Activated naive CD8-positive, alpha-beta T cell (primary cell): Measurements from ENCODE around the gene SERP2.
A peak's percentile ranks its signal among the peaks of the same experiment; 100 is the strongest.

Experiments
- H3K27ac Mint-ChIP-seq: one replicate; pipeline ENCODE4 v1.8.0; 2021; ENCODE audit warnings: mixed read lengths
- H3K27me3 Mint-ChIP-seq: one replicate; pipeline ENCODE4 v1.8.0; 2021; ENCODE audit warnings: mixed read lengths
- H3K36me3 Mint-ChIP-seq: one replicate; pipeline ENCODE4 v1.8.0; 2021; ENCODE audit warnings: mixed read lengths
- H3K4me1 Mint-ChIP-seq: one replicate; pipeline ENCODE4 v1.8.0; 2021; ENCODE audit warnings: low read depth, mixed read lengths
- H3K4me3 Mint-ChIP-seq: one replicate; pipeline ENCODE4 v1.8.0; 2021; ENCODE audit warnings: mild to moderate bottlenecking, mixed read lengths
- H3K9me3 Mint-ChIP-seq: one replicate; pipeline ENCODE4 v1.8.0; 2021; ENCODE audit warnings: low read depth, mixed read lengths

The SERP2 gene

DNA sequence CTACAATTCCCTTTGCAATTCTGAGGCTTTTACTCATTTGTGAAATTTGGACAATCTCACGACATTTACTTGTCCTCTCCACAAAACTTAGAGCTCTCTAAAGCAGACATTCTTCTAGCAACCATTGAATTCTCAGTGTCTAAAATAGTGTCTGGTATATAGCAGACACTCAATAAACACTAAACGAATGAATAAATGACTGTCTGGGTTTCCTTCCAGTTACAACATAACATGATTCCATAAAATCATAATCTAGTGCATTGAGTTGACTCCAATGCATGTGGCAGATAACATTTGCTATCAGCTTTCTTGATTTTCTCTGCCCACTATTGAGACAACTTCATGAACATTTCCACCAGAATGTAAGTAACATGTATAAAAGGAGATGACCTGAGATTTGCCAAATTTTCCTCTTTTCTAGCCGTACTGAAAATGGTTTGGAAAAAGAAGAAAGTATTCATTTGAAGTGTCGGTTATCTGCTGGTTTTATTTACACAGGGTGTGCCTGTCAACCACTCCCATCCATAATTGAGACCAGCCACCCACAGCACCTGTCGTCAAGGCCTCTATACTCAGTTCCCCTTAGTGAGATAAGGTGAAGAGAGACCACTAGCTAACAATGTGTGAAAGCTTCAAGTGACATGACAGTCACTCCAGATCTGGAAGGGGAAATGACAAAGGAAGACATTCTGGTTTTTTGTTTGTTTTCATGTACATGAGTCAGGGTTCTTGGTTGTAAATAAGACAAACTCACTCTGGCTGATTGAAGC is 4.8 kb upstream of the SERP2 start:
- peaks cover 7% of the 10 kb centered on the region for H3K27me3 Mint-ChIP-seq
- no peaks in the 10 kb centered on the region for H3K9me3 Mint-ChIP-seq
- H3K4me3 Mint-ChIP-seq, result no peak overlapping the region
- no peaks in the 10 kb centered on the region for H3K4me1 Mint-ChIP-seq
- H3K27ac Mint-ChIP-seq, result no peak overlapping the region
- H3K36me3 Mint-ChIP-seq, result no peaks in the 10 kb centered on the region

DNA sequence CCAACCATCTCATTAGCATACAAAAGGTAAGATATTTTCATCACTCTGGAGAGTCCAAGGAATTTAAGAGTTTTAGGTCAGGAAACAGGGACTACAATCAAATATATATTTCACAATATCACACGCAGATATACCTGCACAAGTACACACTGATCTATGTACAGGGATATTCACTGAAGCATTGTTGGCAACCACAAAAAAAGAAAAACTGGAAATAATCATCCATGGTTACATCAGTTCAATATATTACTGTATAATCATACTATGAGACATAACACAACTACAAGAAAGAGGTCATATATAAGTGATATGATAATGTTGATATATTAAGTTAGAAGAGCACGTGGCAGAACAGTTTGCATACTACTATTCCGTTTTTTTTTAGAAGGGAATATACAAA is 2.2 kb upstream of the SERP2 start:
- Mint-ChIP-seq H3K27me3 (peaks cover 14% of the 10 kb centered on the region), H3K4me3 (no peak overlapping the region), H3K4me1 (peaks cover 3% of the 10 kb centered on the region), H3K27ac (no peak overlapping the region), H3K9me3 (no peaks in the 10 kb centered on the region), H3K36me3 (peaks cover 4% of the 10 kb centered on the region)

DNA sequence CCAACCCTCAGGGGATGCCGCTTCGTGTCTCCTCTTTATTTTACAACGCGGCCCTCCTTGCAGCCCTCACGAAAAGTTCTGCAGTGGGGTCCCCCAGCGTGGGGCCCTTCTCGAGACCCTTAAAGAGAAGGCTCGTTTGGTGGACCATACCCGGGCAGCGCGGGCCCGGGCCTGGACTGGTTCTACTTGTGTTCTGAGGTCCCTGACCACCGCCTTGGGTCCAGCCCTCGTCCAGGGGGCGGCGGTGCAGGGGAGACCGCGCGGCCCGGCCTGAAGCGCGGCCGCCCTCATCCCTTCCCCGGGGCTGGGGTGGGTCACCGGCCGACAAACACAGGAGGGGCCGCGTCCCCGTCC is 400 bp upstream of the SERP2 start:
- H3K27ac Mint-ChIP-seq, result no peak overlapping the region
- H3K9me3 Mint-ChIP-seq, result no peaks in the 10 kb centered on the region
- peak overlapping the region; percentile 43 for H3K4me3 Mint-ChIP-seq
- H3K27me3 Mint-ChIP-seq, result peaks cover 14% of the 10 kb centered on the region
- H3K4me1 Mint-ChIP-seq, result peaks cover 3% of the 10 kb centered on the region
- H3K36me3 Mint-ChIP-seq, result peaks cover 4% of the 10 kb centered on the region

DNA sequence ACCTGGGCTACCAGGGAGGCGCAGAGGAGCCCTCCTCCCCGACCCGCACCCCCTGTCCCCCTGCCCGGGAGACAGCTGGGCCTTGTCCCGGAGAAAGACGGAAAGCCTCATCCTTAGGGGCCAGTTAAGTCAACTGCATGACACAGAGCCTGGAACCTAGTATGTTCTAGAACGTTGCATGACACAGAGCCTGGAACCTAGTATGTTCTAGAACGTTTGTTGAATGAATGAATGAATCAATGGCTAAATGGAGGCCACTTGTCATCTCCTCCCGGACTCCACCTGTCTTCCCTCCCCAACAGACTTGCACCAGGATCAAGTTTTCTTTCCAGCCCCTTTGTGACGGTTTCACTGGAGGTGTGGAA is 706 bp downstream of the SERP2 start:
- H3K9me3 Mint-ChIP-seq, result no peaks in the 10 kb centered on the region
- H3K4me3 Mint-ChIP-seq, result peak overlapping the region; percentile 67
- H3K27me3 Mint-ChIP-seq, result peaks cover 14% of the 10 kb centered on the region
- peak overlapping the region; percentile 46 for H3K27ac Mint-ChIP-seq
- H3K4me1 Mint-ChIP-seq, result peaks cover 3% of the 10 kb centered on the region
- H3K36me3 Mint-ChIP-seq, result peaks cover 4% of the 10 kb centered on the region

DNA sequence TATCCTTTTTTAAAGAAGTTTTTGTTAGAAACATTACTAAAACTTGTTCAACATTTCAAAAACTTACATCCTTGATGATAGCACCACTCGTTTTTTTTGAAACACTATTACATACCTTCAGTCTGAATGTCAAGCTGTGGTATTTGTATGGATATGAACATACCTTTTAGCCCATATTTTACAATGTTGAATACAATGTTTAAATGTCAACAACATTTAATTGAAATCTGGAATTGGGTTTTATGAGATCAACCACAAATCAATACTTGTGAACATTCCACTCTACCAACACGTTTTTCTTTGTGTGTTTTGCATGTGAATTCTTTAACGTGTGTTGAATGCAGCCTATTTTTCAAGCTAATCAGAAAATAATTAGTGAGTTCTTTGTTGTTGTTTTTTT is 4.7 kb downstream of the SERP2 start:
- no peaks in the 10 kb centered on the region for H3K9me3 Mint-ChIP-seq
- H3K27me3 Mint-ChIP-seq, result peaks cover 7% of the 10 kb centered on the region
- H3K36me3 Mint-ChIP-seq, result peaks cover 4% of the 10 kb centered on the region
- H3K27ac Mint-ChIP-seq, result no peak overlapping the region
- H3K4me3 Mint-ChIP-seq, result no peak overlapping the region
- H3K4me1 Mint-ChIP-seq, result peaks cover 3% of the 10 kb centered on the region

DNA sequence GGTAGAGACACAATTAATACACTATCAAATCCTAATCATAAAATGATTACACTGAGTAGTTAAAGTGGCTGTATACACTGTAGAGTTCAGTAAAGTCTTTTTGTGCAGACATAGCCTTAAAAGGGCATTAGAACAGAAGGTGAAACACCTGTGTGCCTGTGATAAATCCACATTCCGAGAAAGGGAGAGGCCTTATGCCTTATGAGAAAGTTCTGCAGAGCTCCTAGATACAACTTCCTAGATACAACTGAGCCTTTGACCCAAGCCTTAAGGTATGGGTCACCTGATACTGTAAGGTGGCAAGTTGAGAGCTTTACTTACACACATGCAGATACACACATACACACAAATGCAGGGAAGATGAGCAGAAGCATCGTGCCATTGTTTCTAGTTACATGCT is 6.3 kb downstream of the SERP2 start:
- no peaks in the 10 kb centered on the region for H3K36me3 Mint-ChIP-seq
- peaks cover 1% of the 10 kb centered on the region for H3K27me3 Mint-ChIP-seq
- no peak overlapping the region for H3K27ac Mint-ChIP-seq
- H3K4me3 Mint-ChIP-seq, result no peak overlapping the region
- no peaks in the 10 kb centered on the region for H3K9me3 Mint-ChIP-seq
- H3K4me1 Mint-ChIP-seq, result no peaks in the 10 kb centered on the region

DNA sequence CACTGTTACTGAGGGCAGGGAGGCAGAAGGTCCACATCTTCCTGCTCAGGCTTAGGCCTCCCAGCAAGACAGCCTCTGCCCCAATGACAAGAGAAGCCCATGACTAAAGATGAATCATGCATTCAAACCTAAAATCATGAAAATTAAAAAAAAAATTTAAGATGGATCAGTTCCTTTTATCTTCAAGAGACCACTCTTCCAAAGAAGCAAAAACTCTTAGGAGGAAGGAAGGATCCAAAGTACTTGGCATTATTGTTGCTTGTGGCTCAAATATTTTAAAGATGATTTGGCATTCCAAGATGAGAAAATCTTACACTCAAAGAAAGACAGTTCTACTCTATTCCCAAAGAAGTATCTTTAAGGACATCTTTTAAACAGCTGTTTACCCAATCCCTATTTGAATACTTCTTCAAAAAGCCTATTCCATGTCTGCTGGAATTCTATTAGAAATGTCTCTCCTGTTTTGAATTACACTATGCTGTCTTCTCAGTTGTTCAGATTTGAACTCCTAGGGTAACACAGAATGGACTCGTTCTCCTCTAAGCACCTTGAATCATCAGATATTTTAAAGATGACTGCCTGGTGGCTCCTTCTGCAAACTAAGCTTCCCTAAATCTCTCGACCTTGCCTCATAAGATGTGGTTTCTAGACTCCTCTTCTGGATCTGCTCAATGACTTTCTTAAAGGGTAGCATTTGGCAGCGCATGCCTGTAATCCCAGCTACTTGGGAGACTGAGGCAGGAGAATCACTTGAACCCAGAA is 7.0 kb downstream of the SERP2 start:
- H3K9me3 Mint-ChIP-seq, result no peaks in the 10 kb centered on the region
- no peak overlapping the region for H3K27ac Mint-ChIP-seq
- no peak overlapping the region for H3K4me3 Mint-ChIP-seq
- H3K4me1 Mint-ChIP-seq, result no peaks in the 10 kb centered on the region
- no peaks in the 10 kb centered on the region for H3K27me3 Mint-ChIP-seq
- no peaks in the 10 kb centered on the region for H3K36me3 Mint-ChIP-seq

DNA sequence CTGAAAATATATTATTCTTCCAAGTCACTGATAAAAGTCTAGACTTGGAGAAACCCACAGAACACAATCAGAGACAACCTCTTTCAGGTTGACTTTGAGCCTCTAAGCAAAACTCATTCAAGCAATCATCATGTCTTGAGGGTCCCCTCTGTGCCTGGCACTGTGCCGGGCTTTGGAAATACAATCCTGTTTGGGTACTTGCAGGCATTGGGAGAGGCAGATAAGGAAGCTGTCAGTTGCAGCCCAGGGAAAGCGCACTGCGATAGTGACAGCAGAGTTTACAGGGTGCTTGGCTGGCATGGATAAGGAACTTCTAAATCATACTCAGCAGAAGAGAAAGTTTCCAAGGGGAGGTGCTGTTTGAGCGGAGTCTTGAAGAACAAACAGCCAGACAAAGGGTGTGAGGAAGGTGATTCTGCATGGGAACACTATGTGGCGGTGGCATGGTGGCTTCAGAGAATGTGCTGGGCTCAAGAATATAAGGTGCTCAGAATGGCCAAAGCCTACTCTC is 9.1 kb downstream of the SERP2 start:
- Mint-ChIP-seq H3K9me3 (no peaks in the 10 kb centered on the region), H3K27me3 (no peaks in the 10 kb centered on the region), H3K4me3 (no peak overlapping the region), H3K4me1 (no peaks in the 10 kb centered on the region), H3K36me3 (no peaks in the 10 kb centered on the region), H3K27ac (no peak overlapping the region)

DNA sequence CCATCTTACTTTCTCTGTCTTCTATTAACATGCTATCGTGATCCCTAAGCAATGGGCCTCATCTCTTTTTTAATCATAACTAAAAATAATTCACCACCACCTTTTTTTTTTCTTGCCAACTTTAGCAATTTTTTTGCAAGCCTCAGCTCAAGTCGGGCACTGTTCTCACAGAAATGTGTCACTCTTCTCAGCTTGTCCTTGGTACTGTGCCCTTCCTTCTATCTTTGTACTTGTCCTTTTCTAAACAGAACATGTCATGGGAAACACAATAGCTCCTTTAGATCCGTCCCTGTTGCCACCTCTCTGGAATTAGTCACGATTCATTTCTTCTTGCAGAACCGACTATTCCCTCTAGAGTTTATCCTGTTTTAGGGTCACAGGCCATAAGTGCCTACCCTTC is 10.3 kb downstream of the SERP2 start:
- Mint-ChIP-seq H3K4me1 (no peaks in the 10 kb centered on the region), H3K27me3 (no peaks in the 10 kb centered on the region), H3K9me3 (no peaks in the 10 kb centered on the region), H3K36me3 (no peaks in the 10 kb centered on the region), H3K27ac (no peak overlapping the region), H3K4me3 (no peak overlapping the region)

DNA sequence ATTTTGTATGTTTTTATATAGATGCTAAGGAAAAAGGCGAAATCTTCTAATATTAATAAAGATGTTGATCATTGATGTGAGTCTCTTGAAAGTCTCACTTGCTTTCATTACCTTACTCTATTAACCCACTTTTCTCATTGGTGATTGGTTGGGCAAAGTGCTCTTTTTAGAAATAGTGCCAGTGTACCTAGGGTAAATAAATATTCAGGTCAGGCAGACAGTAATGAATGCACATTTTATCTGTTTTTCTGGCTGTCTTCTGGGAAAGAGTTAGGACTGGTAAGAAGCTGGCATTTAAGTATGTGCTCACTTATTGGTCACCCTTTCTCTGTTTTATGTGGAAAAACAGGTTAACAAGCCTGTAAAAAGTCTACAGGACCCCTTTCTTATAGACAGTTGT is 11.2 kb downstream of the SERP2 start:
- no peak overlapping the region for H3K27ac Mint-ChIP-seq
- no peaks in the 10 kb centered on the region for H3K27me3 Mint-ChIP-seq
- no peaks in the 10 kb centered on the region for H3K36me3 Mint-ChIP-seq
- no peaks in the 10 kb centered on the region for H3K4me1 Mint-ChIP-seq
- no peak overlapping the region for H3K4me3 Mint-ChIP-seq
- no peaks in the 10 kb centered on the region for H3K9me3 Mint-ChIP-seq

DNA sequence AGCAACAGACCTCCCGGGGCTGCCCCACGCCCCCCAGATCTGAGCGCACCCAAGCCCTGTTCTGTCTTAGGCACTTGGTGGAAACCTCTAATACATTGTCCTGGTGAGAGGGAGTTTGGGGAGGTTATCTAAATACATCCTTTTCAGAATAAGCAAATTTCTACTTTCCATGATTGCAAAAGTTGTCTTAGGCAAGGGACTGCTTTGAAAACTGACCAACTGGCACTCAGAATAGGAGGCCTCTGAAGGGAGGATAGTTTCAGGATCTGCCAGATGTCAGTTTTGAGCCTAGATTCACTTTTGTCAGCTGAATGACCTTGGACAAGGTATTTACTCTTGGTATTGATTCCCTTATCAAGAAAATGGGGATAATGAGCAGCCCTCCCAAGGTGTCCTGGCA is 11.8 kb downstream of the SERP2 start:
- no peak overlapping the region for H3K27ac Mint-ChIP-seq
- H3K4me1 Mint-ChIP-seq, result no peaks in the 10 kb centered on the region
- no peaks in the 10 kb centered on the region for H3K9me3 Mint-ChIP-seq
- H3K36me3 Mint-ChIP-seq, result no peaks in the 10 kb centered on the region
- H3K4me3 Mint-ChIP-seq, result no peak overlapping the region
- no peaks in the 10 kb centered on the region for H3K27me3 Mint-ChIP-seq

DNA sequence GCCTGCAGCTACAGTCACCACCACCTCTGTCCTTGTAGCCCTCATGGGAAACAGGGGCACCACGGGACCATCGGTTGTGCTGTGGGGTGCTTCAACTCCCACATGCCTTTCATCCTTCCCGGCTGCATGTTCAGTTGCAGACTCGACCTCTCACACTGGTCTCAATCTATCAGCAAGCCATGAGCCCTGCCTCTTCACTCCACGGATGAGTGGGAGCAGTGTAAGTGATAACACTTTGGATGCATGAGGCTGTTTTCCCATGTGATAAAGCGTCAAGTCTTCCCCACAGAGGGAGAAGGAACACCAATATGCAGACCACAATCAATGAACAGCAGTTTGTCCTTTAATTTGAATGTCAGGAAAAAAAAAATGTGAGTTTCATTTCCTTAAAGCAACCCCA is 12.2 kb downstream of the SERP2 start:
- H3K4me3 Mint-ChIP-seq, result no peak overlapping the region
- H3K9me3 Mint-ChIP-seq, result no peaks in the 10 kb centered on the region
- no peak overlapping the region for H3K27ac Mint-ChIP-seq
- H3K4me1 Mint-ChIP-seq, result no peaks in the 10 kb centered on the region
- H3K36me3 Mint-ChIP-seq, result no peaks in the 10 kb centered on the region
- H3K27me3 Mint-ChIP-seq, result no peaks in the 10 kb centered on the region

DNA sequence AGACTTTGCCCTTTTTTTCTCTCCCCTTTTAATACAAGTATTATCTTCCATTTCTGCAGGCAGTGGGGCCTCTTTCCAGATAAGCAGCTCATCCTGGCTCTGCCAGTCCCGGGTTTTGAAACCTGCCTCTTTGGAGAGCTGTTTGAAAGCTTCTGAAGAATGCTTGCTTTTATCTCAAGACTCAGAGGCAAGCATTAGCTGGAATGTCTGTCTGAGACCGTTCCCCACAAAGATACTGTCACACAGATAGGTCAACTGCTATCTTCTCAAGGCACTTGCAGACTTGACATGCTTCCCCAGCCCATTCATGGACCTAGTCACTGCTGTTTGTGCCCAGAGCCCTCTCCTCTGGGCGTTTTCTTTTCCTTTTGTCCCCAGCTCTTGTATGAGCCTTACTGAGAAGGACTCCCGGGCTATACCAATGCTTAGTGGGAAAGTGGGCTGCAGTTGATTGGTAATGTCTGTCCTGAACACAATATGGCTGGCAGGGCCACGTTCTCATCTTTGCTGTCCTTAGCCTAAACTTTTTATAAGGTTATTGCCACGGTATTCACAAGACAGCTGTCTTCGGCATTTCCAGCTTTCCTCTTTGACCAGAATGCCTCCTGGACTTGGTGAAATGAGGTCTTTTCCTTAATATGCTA is 13.4 kb downstream of the SERP2 start:
- Mint-ChIP-seq H3K27ac (no peak overlapping the region), H3K27me3 (no peaks in the 10 kb centered on the region), H3K36me3 (no peaks in the 10 kb centered on the region), H3K9me3 (no peaks in the 10 kb centered on the region), H3K4me1 (no peaks in the 10 kb centered on the region), H3K4me3 (no peak overlapping the region)

DNA sequence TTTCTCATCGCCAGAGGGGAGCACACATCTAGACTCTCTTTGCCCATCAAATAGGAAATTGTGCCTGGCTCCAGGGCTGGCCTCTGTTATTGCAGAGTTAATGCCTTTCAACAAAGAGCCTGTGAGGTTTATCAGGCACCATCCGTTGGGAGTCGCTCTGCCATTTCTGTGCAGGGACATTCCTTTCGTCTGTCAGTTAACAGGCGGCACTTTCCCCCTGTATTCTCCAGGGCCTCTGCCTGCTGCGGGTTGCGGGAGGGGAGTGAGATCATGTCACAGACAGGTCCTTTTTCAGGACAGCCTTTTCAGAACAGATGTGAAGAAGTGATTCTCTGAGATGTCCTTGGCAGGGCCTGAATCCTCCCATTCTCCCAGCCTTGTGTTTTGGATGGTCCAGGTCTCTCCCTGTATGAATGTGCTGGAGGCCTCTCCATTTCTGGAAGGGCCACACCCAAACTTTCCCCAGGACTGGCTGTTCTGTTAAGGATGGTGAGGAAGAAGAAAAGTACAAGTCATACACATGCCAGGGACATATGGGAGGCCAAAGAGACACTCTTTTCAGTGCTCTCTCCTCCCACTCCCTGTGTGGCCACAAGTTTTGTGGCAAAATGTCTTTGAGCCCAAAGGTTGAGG is 14.9 kb downstream of the SERP2 start:
- peaks cover 1% of the 10 kb centered on the region for H3K4me1 Mint-ChIP-seq
- no peaks in the 10 kb centered on the region for H3K9me3 Mint-ChIP-seq
- H3K27ac Mint-ChIP-seq, result no peak overlapping the region
- no peak overlapping the region for H3K4me3 Mint-ChIP-seq
- no peaks in the 10 kb centered on the region for H3K36me3 Mint-ChIP-seq
- no peaks in the 10 kb centered on the region for H3K27me3 Mint-ChIP-seq

DNA sequence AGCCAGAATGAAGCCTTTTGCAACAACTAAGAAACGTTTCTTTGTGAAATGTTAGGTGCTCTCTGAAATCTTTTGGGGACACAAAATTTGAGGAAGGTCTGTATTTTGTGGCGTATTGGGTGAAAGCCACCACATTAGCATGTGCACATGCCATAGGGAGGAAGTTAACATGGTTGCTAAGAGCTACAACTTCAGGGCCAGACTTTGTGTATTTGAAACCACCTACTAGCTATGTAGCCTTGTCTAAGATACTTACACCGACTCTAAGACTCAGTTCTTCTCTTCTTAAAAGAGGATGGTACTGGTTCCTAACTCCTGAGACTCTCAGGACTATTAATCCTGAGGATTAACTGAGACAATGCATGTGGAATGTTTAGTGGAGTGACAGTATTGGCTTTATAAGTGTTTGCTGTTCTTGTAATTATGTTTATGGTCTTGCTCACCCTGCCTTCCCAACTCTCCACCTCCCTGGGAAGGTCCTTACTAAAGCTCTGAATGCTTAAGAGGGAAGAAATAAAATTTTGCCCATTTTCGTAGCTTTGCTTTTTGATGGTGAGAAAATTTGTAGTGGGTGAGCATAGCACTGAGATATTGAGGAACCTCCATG is 15.5 kb downstream of the SERP2 start:
- Mint-ChIP-seq H3K4me1 (peaks cover 2% of the 10 kb centered on the region), H3K9me3 (no peaks in the 10 kb centered on the region), H3K27ac (no peak overlapping the region), H3K4me3 (no peak overlapping the region), H3K36me3 (no peaks in the 10 kb centered on the region), H3K27me3 (no peaks in the 10 kb centered on the region)
